Endothelial cell of umbilical vein (primary cell): ENCODE measurements around the gene ZIM2. TPM values are rescaled to one million over a fixed set of nuclear protein-coding genes. Genes with fewer than 3 reads are reported as not detected.

ENCODE experiments used
- BruUV-seq: library from RNA; stranded (reverse); fragments of 400-500 nt; replicated peaks from 2 replicates; lab custom pipeline; 2021; lab: Mats Ljungman, UMichigan
- CTCF ChIA-PET: fragments of 300-600, 350-600 bp; sonication (Branson Sonifier 250); formaldehyde crosslinking; loops from one replicate; lab custom pipeline; 2021; ENCODE audit warnings: antibody characterized with exemption, inconsistent platforms; lab: Charles Lee
- POLR2A ChIA-PET: fragments of 300-600, 350-600 bp; sonication (Branson Sonifier 250); formaldehyde crosslinking; loops from one replicate; lab custom pipeline; 2021; ENCODE audit warnings: antibody characterized with exemption, inconsistent platforms; lab: Charles Lee
- DNase-seq: peaks from one replicate; pipeline ENCODE4 v3.0.0-alpha.2; 2011; ENCODE audit warnings: low read depth, low spot score
- FAIRE-seq: peaks from 2 replicates; lab custom pipeline; 2011; peaks lifted over from hg19 to GRCh38; lab: Jason Lieb, UNC
- H2AFZ ChIP-seq: 2 replicates; pipeline ENCODE4 v1.6.0; 2012; ENCODE audit warnings: low read depth, low read length, control low read depth, inconsistent platforms
- H3K27ac ChIP-seq: 2 replicates; pipeline ENCODE4 v1.5.1; 2011; ENCODE audit warnings: low read depth, mild to moderate bottlenecking, control low read depth, low read length, moderate library complexity; ENCODE audit not compliant: insufficient read depth
- H3K27me3 ChIP-seq, 2 experiments: 2 replicates each; pipeline versions ENCODE4 v1.6.0 to v1.6.1; 2011; ENCODE audit warnings: low read length in 2 of 2, mixed read lengths in 1 of 2; ENCODE audit not compliant: control insufficient read depth in 2 of 2, insufficient read depth in 2 of 2
- H3K36me3 ChIP-seq, 2 experiments: 2 replicates in 1 of 2; 3 replicates in 1 of 2; pipeline ENCODE4 v1.5.1; 2011; ENCODE audit warnings: low read length in 2 of 2, mild to moderate bottlenecking in 1 of 2, moderate library complexity in 1 of 2; ENCODE audit not compliant: control insufficient read depth in 2 of 2, insufficient read depth in 2 of 2; ENCODE audit errors: extremely low read depth in 1 of 2
- H3K4me1 ChIP-seq: 3 replicates; pipeline ENCODE4 v1.5.1; 2011; ENCODE audit warnings: mild to moderate bottlenecking, low read length; ENCODE audit not compliant: control insufficient read depth, insufficient read depth; ENCODE audit errors: extremely low read depth
- H3K4me2 ChIP-seq: 2 replicates; pipeline ENCODE4 v1.6.1; 2011; ENCODE audit warnings: low read length, control low read depth, mixed read lengths; ENCODE audit not compliant: insufficient read depth
- H3K4me3 ChIP-seq, 3 experiments: fragments of 200-600 bp in 1 of 3; sonication (generic), shearing (Covaris generic) in 1 of 3; replicated peaks in 1 of 3; 2 replicates each; pipeline ENCODE4 v1.5.1; 2011 to 2016; ENCODE audit warnings: control low read depth in 3 of 3, low read length in 3 of 3, mild to moderate bottlenecking in 2 of 3, inconsistent platforms in 1 of 3, low read depth in 1 of 3, moderate library complexity in 1 of 3; ENCODE audit not compliant: insufficient read depth in 1 of 3
- H3K79me2 ChIP-seq: 2 replicates; pipeline ENCODE4 v1.6.0; 2012; ENCODE audit warnings: low read length, inconsistent platforms; ENCODE audit not compliant: control insufficient read depth, insufficient read depth
- H3K9ac ChIP-seq: replicated peaks from 2 replicates; pipeline ENCODE3; 2011; ENCODE audit warnings: low read length, control low read depth; ENCODE audit not compliant: insufficient read depth; ENCODE audit errors: extremely low read depth
- H3K9me1 ChIP-seq: replicated peaks from 3 replicates; pipeline ENCODE4 v1.6.0; 2011; ENCODE audit warnings: mild to moderate bottlenecking, low read length; ENCODE audit not compliant: control insufficient read depth, insufficient read depth; ENCODE audit errors: extremely low read depth
- H3K9me3 ChIP-seq: replicated peaks from 2 replicates; pipeline ENCODE4 v1.5.1; 2012; ENCODE audit warnings: low read length, inconsistent platforms; ENCODE audit not compliant: control insufficient read depth, insufficient read depth
- H4K20me1 ChIP-seq: replicated peaks from 2 replicates; pipeline ENCODE3; 2011; ENCODE audit warnings: mild to moderate bottlenecking, low read length; ENCODE audit not compliant: control insufficient read depth, insufficient read depth; ENCODE audit errors: extremely low read depth
- EZH2 ChIP-seq: IDR thresholded peaks from 2 replicates; pipeline ENCODE4 v1.6.1; 2012; ENCODE audit warnings: borderline replicate concordance, low read depth, mild to moderate bottlenecking, moderate library complexity, low read length, inconsistent platforms; ENCODE audit not compliant: severe bottlenecking
- GATA2 ChIP-seq: IDR thresholded peaks from 2 replicates; pipeline ENCODE4 v1.7.0; 2011; ENCODE audit warnings: low read depth, mild to moderate bottlenecking, moderate library complexity, mixed read lengths, low read length; ENCODE audit not compliant: insufficient read length, insufficient read depth
- JUN ChIP-seq: IDR thresholded peaks from 2 replicates; pipeline ENCODE4 v1.6.1; 2011; ENCODE audit warnings: borderline replicate concordance, low read depth; ENCODE audit not compliant: insufficient read length, insufficient read depth
- MYC ChIP-seq: IDR thresholded peaks from one replicate; pipeline ENCODE4 v1.6.1; 2011; ENCODE audit warnings: mild to moderate bottlenecking, low read depth, low read length
- POLR2A ChIP-seq: IDR thresholded peaks from 2 replicates; pipeline ENCODE4 v1.6.1; 2012; ENCODE audit warnings: low read depth, mild to moderate bottlenecking, control low read depth, low read length
- POLR2AphosphoS5 ChIP-seq: IDR thresholded peaks from 2 replicates; pipeline ENCODE4 v1.6.1; 2012; ENCODE audit warnings: low read depth, mild to moderate bottlenecking, control low read depth, low read length, moderate library complexity; ENCODE audit not compliant: insufficient read depth
- dilution Hi-C: fragments of 300-500 bp; cut with MboI; formaldehyde crosslinking; loops from one replicate; pipeline ENCODE4 v1.15.0; 2019; ENCODE audit warnings: low sequenced_read_pairs; ENCODE audit not compliant: extremely low pct_ligation_motif_present
- intact Hi-C: fragments of 100-400 bp; cut with micrococcal nuclease; formaldehyde crosslinking; loops from one replicate; pipeline ENCODE4 v1.10.0; 2022
- polyA plus RNA-seq, 4 experiments: library from polyadenylated mRNA; depleted of rRNA in 3 of 4; stranded (reverse) in 3 of 4; unstranded in 1 of 4; fragments of >200 nt; gene quantifications; 2 replicates each; pipeline versions ENCODE4 v1.2.1 to v1.2.3, GENCODE V29; 2011 to 2012; ENCODE audit warnings: missing spikeins in 1 of 4
- total RNA-seq: library from RNA; stranded (reverse); gene quantifications from 2 replicates; pipeline ENCODE4 v1.2.3, GENCODE V29; 2021
- TF ChIP-seq, protein P1 (sequence below): IDR thresholded peaks from 2 replicates; pipeline ENCODE4 v1.6.1; 2011; ENCODE audit not compliant: insufficient read depth, insufficient read length
- TF ChIP-seq, protein P2 (sequence below), 2 donors: IDR thresholded peaks; 1 replicate in 1 of 2; 2 replicates in 1 of 2; pipeline ENCODE4 v1.5.1; 2011; ENCODE audit warnings: low read length in 2 of 2, mild to moderate bottlenecking in 2 of 2, moderate library complexity in 2 of 2, control low read depth in 1 of 2, inconsistent platforms in 1 of 2, low read depth in 1 of 2; ENCODE audit not compliant: insufficient read depth in 1 of 2; ENCODE audit errors: extremely low read depth in 1 of 2

Gene ZIM2
- total and polyA plus RNA-seq, 2 donors (not counting 3 experiments of a cell fraction or from before 2014, with no cell fraction given), result not detected

DNA sequence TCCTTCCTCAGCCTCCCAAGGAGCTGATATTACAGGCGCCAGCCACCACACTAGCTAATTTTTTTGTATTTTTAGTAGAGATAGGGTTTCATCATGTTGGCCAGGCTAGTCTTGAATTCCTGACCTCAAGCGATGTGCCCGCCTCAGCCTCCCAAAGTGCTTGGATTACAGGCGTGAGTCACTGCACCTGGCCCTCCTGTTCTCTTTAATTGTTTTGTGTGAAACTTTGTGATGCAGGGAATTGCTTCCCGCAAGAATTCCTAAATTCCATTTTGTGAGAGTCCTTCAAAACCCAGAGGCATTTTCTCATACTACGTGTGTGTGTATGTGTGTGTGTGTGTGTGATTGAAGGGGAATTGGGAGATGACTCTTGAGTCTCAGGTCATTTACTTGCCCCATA, 104.0 kb downstream of the ZIM2 start:
- Histone ChIP-seq H3K9me3 (no peaks in the 10 kb centered on the region), H3K27ac (no peak overlapping the region), H3K9me1 (no peaks in the 10 kb centered on the region), H3K36me3 (no peaks in the 10 kb centered on the region), H3K4me2 (no peak overlapping the region), H3K4me1 (no peaks in the 10 kb centered on the region), H3K9ac (no peak overlapping the region), H2AFZ (no peak overlapping the region), H3K79me2 (no peaks in the 10 kb centered on the region), H3K27me3 (no peaks in the 10 kb centered on the region), H4K20me1 (no peaks in the 10 kb centered on the region), H3K4me3 (no peak overlapping the region)
- FAIRE-seq, result no peak
- dilution Hi-C loops (no loop called here), intact Hi-C loops (no loop called here)
- no peak for DNase-seq
- ChIA-PET CTCF (no interaction called here), POLR2A (no interaction called here)
- TF ChIP-seq EZH2, result no peak
- no peak for TF ChIP-seq POLR2AphosphoS5
- TF ChIP-seq, protein P1, sequence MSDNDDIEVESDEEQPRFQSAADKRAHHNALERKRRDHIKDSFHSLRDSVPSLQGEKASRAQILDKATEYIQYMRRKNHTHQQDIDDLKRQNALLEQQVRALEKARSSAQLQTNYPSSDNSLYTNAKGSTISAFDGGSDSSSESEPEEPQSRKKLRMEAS, result no peak
- BruUV-seq, result no TSS peak

DNA sequence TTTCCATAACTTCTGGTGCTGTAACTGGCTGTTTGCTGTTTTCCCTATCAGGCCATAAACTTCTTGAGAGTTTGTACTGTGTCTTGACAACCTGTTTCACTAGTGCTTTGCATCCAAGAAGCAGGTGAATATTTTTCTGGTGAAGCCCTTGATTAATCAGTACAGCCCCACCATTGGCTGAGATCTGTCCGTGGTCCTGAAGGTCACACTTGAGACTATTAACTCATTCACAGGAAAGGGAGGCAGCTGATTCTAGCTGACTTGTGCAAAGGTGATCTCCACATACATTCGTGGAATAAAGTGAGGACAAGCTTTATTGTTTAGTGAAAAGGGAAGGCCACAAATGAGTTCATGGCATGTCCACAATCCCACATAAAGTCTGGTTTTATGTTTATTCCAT, 107.5 kb downstream of the ZIM2 start:
- H3K9ac ChIP-seq, result no peak overlapping the region
- dilution Hi-C loops, result no loop called here
- H3K4me1 ChIP-seq, result no peaks in the 10 kb centered on the region
- no peak overlapping the region for H2AFZ ChIP-seq
- BruUV-seq, result no TSS peak
- POLR2A ChIA-PET, result no interaction called here
- no peaks in the 10 kb centered on the region for H4K20me1 ChIP-seq
- DNase-seq (no peak), FAIRE-seq (no peak)
- H3K9me3 ChIP-seq, result peaks cover 2% of the 10 kb centered on the region
- H3K36me3 ChIP-seq, result no peaks in the 10 kb centered on the region
- TF ChIP-seq JUN (no peak), EZH2 (no peak), POLR2A (no peak), MYC (no peak), GATA2 (no peak), POLR2AphosphoS5 (no peak)
- TF ChIP-seq, protein P2, sequence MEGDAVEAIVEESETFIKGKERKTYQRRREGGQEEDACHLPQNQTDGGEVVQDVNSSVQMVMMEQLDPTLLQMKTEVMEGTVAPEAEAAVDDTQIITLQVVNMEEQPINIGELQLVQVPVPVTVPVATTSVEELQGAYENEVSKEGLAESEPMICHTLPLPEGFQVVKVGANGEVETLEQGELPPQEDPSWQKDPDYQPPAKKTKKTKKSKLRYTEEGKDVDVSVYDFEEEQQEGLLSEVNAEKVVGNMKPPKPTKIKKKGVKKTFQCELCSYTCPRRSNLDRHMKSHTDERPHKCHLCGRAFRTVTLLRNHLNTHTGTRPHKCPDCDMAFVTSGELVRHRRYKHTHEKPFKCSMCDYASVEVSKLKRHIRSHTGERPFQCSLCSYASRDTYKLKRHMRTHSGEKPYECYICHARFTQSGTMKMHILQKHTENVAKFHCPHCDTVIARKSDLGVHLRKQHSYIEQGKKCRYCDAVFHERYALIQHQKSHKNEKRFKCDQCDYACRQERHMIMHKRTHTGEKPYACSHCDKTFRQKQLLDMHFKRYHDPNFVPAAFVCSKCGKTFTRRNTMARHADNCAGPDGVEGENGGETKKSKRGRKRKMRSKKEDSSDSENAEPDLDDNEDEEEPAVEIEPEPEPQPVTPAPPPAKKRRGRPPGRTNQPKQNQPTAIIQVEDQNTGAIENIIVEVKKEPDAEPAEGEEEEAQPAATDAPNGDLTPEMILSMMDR (IDR thresholded peaks at IDR 0.05; ENCODE audit: extremely low read depth in 1 of 2, insufficient read depth in 1 of 2, low read depth in 1 of 2, low read length in 2 of 2), result no peak
- TF ChIP-seq, protein P1, result no peak
- CTCF ChIA-PET, result no interaction called here
- H3K4me2 ChIP-seq, result no peak overlapping the region
- H3K27ac ChIP-seq, result no peak overlapping the region
- H3K79me2 ChIP-seq, result no peaks in the 10 kb centered on the region
- intact Hi-C loops, result no loop called here
- no peaks in the 10 kb centered on the region for H3K9me1 ChIP-seq
- no peaks in the 10 kb centered on the region for H3K27me3 ChIP-seq
- no peak overlapping the region for H3K4me3 ChIP-seq
